GM12873 (cell line): Measurements from ENCODE around the gene CPM.

ENCODE experiments used
- CTCF ChIP-seq: IDR thresholded peaks from 2 replicates; pipeline ENCODE4 v1.5.1; 2012; ENCODE audit warnings: low read depth, mild to moderate bottlenecking, moderate library complexity, low read length, control low read depth; ENCODE audit not compliant: insufficient read depth; ENCODE audit errors: missing control alignments

Gene CPM

GRCh38 chr12:68908076-68908475 lies 24.9 kb downstream of the CPM start:
- TF ChIP-seq CTCF, result no peak

DNA sequence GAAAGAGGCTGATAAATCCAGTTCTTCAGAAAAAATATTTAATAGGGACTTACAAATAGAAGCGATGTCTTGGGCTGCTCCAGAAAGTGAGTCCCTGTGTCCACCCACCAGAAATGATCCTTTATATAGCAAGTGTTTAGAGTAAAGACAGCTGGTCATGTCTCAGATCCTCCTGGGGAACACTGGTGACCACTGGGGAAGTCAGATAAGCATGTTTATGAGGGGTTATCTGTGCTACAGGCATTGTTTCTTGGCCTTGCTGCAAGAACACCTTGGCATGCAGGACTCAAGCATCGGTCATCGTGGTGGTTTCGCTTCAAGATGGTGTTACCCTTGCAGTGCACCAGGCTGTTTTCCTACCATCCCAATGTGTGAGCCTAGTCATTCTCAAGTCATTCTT lies 27.2 kb downstream of the CPM start:
- TF ChIP-seq CTCF, result no peak

DNA sequence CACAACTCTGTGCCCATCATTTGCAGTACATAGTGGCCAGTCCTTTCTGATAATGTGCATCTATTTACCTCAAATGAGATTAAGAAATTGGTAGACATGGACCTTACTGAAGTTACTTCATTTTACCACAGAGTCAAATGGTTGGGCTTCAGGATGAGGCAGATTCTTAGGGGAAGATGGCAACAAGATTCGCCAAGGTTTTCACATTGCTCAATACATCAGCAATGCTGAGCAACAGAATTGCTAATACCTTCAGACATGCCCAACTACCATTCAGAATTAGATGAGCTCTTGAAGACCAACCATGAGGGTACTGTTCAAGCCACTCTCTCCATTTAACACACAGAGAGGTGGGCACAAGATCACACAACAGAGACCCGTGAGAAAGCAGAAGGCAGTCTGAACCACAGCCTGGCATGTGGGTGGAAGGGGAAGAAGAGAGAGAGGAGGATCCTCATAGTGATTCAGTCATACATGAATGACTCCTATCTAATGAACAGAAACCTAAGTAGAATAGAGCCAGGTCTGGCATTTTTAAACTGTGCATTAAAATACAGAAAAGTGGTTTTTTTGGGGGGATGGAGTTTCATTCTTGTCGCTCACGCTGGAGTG lies 28.5 kb downstream of the CPM start:
- no peak for TF ChIP-seq CTCF

- TF ChIP-seq CTCF, result no peak
Observed at GRCh38 chr12:68903511-68903910, 29.5 kb downstream of the CPM start.

DNA sequence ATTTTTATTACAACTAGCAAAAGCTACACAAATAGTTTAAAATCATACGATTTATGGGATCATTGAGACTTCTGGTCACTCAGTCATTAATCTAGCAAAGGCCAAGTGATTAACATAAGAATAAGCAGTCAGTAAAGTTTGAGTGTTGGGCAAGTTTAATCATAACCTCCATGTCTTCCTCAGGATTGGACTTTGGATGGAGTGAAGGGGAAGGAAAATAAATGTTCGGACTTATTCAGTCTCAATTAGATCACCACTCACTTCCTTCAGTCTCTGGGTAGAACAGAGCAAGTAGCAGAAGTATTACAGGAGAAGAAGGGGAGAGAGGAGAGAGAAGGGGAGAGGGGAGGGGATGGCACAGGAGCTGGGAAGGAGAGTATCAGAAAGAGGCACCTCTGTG lies 31.4 kb downstream of the CPM start:
- no peak for TF ChIP-seq CTCF

- TF ChIP-seq CTCF, result no peak
Observed at GRCh38 chr12:68901145-68901544, 31.8 kb downstream of the CPM start.

DNA sequence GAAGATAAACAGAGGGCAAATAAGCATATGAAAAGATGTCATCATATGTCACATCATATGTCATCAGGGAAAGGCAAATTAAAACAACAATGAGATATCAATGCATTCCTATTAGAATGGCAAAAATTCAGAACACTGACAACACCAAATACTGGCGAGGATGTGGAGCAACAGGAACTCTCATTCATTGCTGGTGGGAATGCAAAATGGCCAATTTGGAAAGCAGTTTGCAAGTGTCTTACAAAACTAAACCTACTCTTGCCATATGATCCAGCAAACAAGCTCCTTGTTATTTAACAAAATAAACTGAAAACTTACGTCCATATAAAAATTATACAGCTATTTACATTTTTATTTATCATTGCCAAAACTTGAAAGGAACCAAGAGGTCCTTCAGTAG lies 32.7 kb downstream of the CPM start:
- no peak for TF ChIP-seq CTCF

DNA sequence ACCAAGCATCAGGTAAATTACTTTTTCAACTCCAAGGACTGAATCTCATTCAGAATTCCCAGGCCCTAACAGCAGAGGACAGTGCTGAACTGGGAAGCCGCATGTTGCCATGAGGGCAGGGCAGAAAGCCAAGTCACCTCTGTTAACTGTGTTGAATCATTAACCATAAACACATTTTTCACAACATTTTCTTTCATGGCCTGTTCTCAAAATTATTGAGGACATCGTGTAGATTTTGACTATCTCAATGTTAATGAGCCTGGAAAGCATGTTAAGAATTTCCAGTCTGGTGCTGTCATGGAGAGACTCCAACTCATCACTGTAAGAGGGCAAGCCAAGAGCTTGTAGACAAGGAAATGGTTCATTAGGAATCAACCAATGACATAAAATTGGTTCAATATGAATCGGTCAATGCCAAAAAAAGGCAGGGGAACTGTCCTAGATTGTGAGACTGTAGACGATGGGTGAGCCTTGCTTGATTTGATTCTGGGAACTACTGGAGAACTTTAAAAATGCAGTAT lies 33.7 kb downstream of the CPM start:
- no peak for TF ChIP-seq CTCF
